Esophagus squamous epithelium (tissue), 4 donors: ENCODE results near the gene SPTBN5.

Experiments
- CTCF ChIP-seq, 6 experiments: fragments of 450-650 bp in 4 of 6; fragments of 200-600 bp in 2 of 6; sonication (generic) in 2 of 6; IDR thresholded peaks; one replicate each; pipeline ENCODE4 v1.5.1; 2016 to 2019; ENCODE audit warnings: antibody characterized with exemption in 6 of 6, mild to moderate bottlenecking in 4 of 6, moderate library complexity in 4 of 6
- POLR2A ChIP-seq, 4 donors: fragments of 450-650 bp; IDR thresholded peaks; one replicate each; pipeline ENCODE4 v1.6.1; 2017; ENCODE audit warnings: antibody characterized with exemption in 4 of 4, mild to moderate bottlenecking in 4 of 4, moderate library complexity in 3 of 4

DNA sequence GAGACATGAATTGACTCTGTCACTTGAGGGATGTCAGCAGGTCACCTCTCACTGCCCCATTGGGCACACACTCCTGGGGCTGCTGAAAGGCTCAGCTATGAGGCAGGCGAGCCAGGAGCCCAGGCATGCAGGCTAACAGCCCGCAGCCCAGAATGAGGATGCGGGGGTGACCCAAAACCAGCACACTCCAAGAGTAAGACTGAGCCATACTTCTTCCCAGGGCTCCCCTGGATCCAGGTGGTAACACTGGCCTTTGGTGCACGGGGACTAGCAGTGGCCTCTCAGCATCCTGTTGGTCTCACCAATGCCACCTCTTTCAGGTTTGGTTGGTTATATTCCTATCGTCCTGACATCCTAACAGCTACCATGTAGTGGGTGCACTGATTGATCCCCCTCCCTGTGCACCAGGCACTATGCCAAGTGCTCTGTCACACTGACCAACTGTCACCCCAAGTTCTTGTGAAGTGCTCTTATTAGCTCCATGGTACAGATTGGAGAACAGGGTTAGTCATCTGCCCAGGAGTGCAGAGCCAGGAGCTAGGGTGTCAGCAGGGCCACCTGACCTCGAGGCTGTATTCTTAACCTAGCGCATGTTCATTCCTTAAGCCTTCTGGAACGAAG is 24.8 kb upstream of the SPTBN5 start:
- TF ChIP-seq CTCF (IDR thresholded peaks at IDR 0.05) = no peak
- TF ChIP-seq POLR2A (IDR thresholded peaks at IDR 0.05) = no peak
